IMR-90 (cell line): ENCODE measurements around the gene ACCSL. TPM values are rescaled to one million over a fixed set of nuclear protein-coding genes. Genes with fewer than 3 reads are reported as not detected.

Source experiments
- ATAC-seq: fragments of 200-7000 bp; cut with Tn5 transposase; 2 replicates; pipeline ENCODE4 v1.9.1; 2020; ENCODE audit warnings: low read depth, mild to moderate bottlenecking, moderate library complexity
- BruUV-seq: library from RNA; stranded (reverse); fragments of 400-500 nt; replicated peaks from 2 replicates; lab custom pipeline; 2021; lab: Mats Ljungman, UMichigan
- CTCF ChIA-PET: fragments of 300-600 bp; formaldehyde crosslinking; extraction: SDS; loops from one replicate; lab custom pipeline; 2021; ENCODE audit warnings: antibody characterized with exemption; lab: Yijun Ruan, JAX
- POLR2A ChIA-PET: fragments of 300-600 bp; sonication (Branson Sonifier 250); formaldehyde crosslinking; loops from one replicate; lab custom pipeline; 2022; ENCODE audit warnings: antibody characterized with exemption; ENCODE audit not compliant: unreplicated experiment; lab: Charles Lee
- DNase-seq: peaks from one replicate; pipeline ENCODE4 v3.0.0; 2013
- H2AFZ ChIP-seq: replicated peaks from 2 replicates; pipeline ENCODE3; 2013; ENCODE audit warnings: low read length, mild to moderate bottlenecking; ENCODE audit not compliant: poor library complexity
- H2AK5ac ChIP-seq: 2 replicates; pipeline ENCODE4 v1.6.1; 2013; ENCODE audit warnings: low read depth, low read length, inconsistent platforms
- H2AK9ac ChIP-seq: replicated peaks from 2 replicates; pipeline ENCODE3; 2013; ENCODE audit warnings: mild to moderate bottlenecking, low read depth, low read length, moderate library complexity; ENCODE audit not compliant: poor library complexity
- H2BK120ac ChIP-seq: 2 replicates; pipeline ENCODE4 v1.6.1; 2013; ENCODE audit warnings: low read depth, low read length, inconsistent platforms
- H2BK15ac ChIP-seq: 3 replicates; pipeline ENCODE4 v1.6.1; 2013; ENCODE audit warnings: low read depth, low read length, inconsistent platforms
- H2BK20ac ChIP-seq: 2 replicates; pipeline ENCODE4 v1.6.1; 2013; ENCODE audit warnings: low read depth, mild to moderate bottlenecking, inconsistent platforms, low read length, moderate library complexity
- H2BK5ac ChIP-seq: 2 replicates; pipeline ENCODE4 v1.6.1; 2013; ENCODE audit warnings: mild to moderate bottlenecking, low read depth, low read length, inconsistent platforms; ENCODE audit not compliant: poor library complexity, severe bottlenecking
- H3K14ac ChIP-seq: replicated peaks from 2 replicates; pipeline ENCODE4 v1.6.1; 2013; ENCODE audit warnings: low read depth, low read length, inconsistent platforms
- H3K18ac ChIP-seq: 2 replicates; pipeline ENCODE4 v1.6.1; 2013; ENCODE audit warnings: low read depth, low read length, control low read depth
- H3K23ac ChIP-seq: 2 replicates; pipeline ENCODE4 v1.6.1; 2013; ENCODE audit warnings: low read depth, low read length, inconsistent platforms
- H3K27ac ChIP-seq: 2 replicates; pipeline ENCODE4 v1.5.1; 2013; ENCODE audit warnings: mild to moderate bottlenecking, control low read depth, low read length; ENCODE audit not compliant: insufficient read depth
- H3K27me3 ChIP-seq: 2 replicates; pipeline ENCODE4 v1.6.1; 2013; ENCODE audit warnings: low read length; ENCODE audit not compliant: control insufficient read depth, insufficient read depth
- H3K36me3 ChIP-seq: 2 replicates; pipeline ENCODE4 v1.6.1; 2013; ENCODE audit warnings: low read length, mixed read lengths; ENCODE audit not compliant: control insufficient read depth, insufficient read depth
- H3K4ac ChIP-seq: 2 replicates; pipeline ENCODE4 v1.6.1; 2013; ENCODE audit warnings: low read depth, low read length, inconsistent platforms
- H3K4me1 ChIP-seq: 2 replicates; pipeline ENCODE4 v1.6.1; 2013; ENCODE audit warnings: low read length, mixed read lengths; ENCODE audit not compliant: control insufficient read depth, insufficient read depth
- H3K4me2 ChIP-seq: 2 replicates; pipeline ENCODE4 v1.6.1; 2013; ENCODE audit warnings: low read depth, mild to moderate bottlenecking, control low read depth, low read length, moderate library complexity
- H3K4me3 ChIP-seq: 2 replicates; pipeline ENCODE4 v1.5.1; 2013; ENCODE audit warnings: low read depth, mild to moderate bottlenecking, control low read depth, low read length, moderate library complexity; ENCODE audit not compliant: insufficient read depth
- H3K56ac ChIP-seq: 2 replicates; pipeline ENCODE4 v1.6.1; 2013; ENCODE audit warnings: low read length, inconsistent platforms; ENCODE audit not compliant: insufficient read depth; ENCODE audit errors: extremely low read depth
- H3K79me1 ChIP-seq, 2 experiments: 2 replicates each; pipeline ENCODE4 v1.6.1; 2013; ENCODE audit warnings: low read length in 2 of 2, inconsistent platforms in 1 of 2, low read depth in 1 of 2
- H3K9ac ChIP-seq: 2 replicates; pipeline ENCODE4 v1.6.1; 2013; ENCODE audit warnings: low read depth, low read length, control low read depth
- H3K9me1 ChIP-seq: 2 replicates; pipeline ENCODE4 v1.6.1; 2013; ENCODE audit warnings: low read length, inconsistent platforms; ENCODE audit not compliant: insufficient read depth
- H3K9me3 ChIP-seq: 2 replicates; pipeline ENCODE4 v1.6.1; 2013; ENCODE audit warnings: low read length; ENCODE audit not compliant: control insufficient read depth, insufficient read depth
- H4K20me1 ChIP-seq: 2 replicates; pipeline ENCODE4 v1.6.1; 2013; ENCODE audit warnings: low read length, inconsistent platforms; ENCODE audit not compliant: insufficient read depth
- H4K5ac ChIP-seq: 2 replicates; pipeline ENCODE4 v1.6.1; 2013; ENCODE audit warnings: mild to moderate bottlenecking, low read depth, low read length, control low read depth
- H4K8ac ChIP-seq, 2 experiments: 2 replicates each; pipeline ENCODE4 v1.6.1; 2013; ENCODE audit warnings: low read depth in 2 of 2, low read length in 2 of 2, control low read depth in 1 of 2, inconsistent platforms in 1 of 2
- H4K91ac ChIP-seq: 2 replicates; pipeline ENCODE4 v1.6.1; 2013; ENCODE audit warnings: low read depth, low read length, inconsistent platforms; ENCODE audit not compliant: insufficient read depth
- BHLHE40 ChIP-seq: fragments of 150-350 bp; IDR thresholded peaks from 2 replicates; pipeline ENCODE4 v1.6.1; 2016; ENCODE audit warnings: mild to moderate bottlenecking, low read depth, low read length
- CEBPB ChIP-seq: IDR thresholded peaks from 2 replicates; pipeline ENCODE4 v1.6.1; 2012; ENCODE audit warnings: low read depth, low read length, improper control_type of control experiment
- CHD1 ChIP-seq: IDR thresholded peaks from 2 replicates; pipeline ENCODE4 v1.6.1; 2012; ENCODE audit warnings: low read depth, low read length, improper control_type of control experiment
- CTCF ChIP-seq: conservative IDR thresholded peaks from 2 replicates; pipeline ENCODE4 v1.5.1; 2012; ENCODE audit warnings: mild to moderate bottlenecking, low read depth, low read length, improper control_type of control experiment
- FOS ChIP-seq: fragments of 150-350 bp; IDR thresholded peaks from 2 replicates; pipeline ENCODE4 v1.6.1; 2016; ENCODE audit warnings: low read depth, low read length
- MAFK ChIP-seq: IDR thresholded peaks from 2 replicates; pipeline ENCODE4 v1.6.1; 2012; ENCODE audit warnings: low read depth, low read length, improper control_type of control experiment
- MXI1 ChIP-seq: IDR thresholded peaks from 2 replicates; pipeline ENCODE4 v1.6.1; 2012; ENCODE audit warnings: low read depth, mild to moderate bottlenecking, low read length, moderate library complexity, borderline replicate concordance
- NFE2L2 ChIP-seq: fragments of 150-350 bp; IDR thresholded peaks from 2 replicates; pipeline ENCODE4 v1.6.1; 2016; ENCODE audit warnings: low read depth, mild to moderate bottlenecking, low read length
- POLR2A ChIP-seq: IDR thresholded peaks from 2 replicates; pipeline ENCODE4 v1.6.1; 2012; ENCODE audit warnings: mild to moderate bottlenecking, low read depth, low read length
- RAD21 ChIP-seq: IDR thresholded peaks from 2 replicates; pipeline ENCODE4 v1.6.1; 2012; ENCODE audit warnings: low read length, improper control_type of control experiment
- RCOR1 ChIP-seq: IDR thresholded peaks from 2 replicates; pipeline ENCODE4 v1.6.1; 2012; ENCODE audit warnings: mild to moderate bottlenecking, low read length, improper control_type of control experiment; ENCODE audit not compliant: insufficient replicate concordance
- RFX5 ChIP-seq: IDR thresholded peaks from 2 replicates; pipeline ENCODE4 v1.8.0; 2012; ENCODE audit warnings: low read depth, mild to moderate bottlenecking, low read length, moderate library complexity
- SMC3 ChIP-seq: fragments of 150-350 bp; IDR thresholded peaks from 2 replicates; pipeline ENCODE4 v1.6.1; 2016; ENCODE audit warnings: low read depth, mild to moderate bottlenecking, antibody characterized with exemption, low read length, moderate library complexity
- USF2 ChIP-seq: fragments of 150-350 bp; IDR thresholded peaks from 2 replicates; pipeline ENCODE4 v1.6.1; 2017; ENCODE audit warnings: mild to moderate bottlenecking, antibody characterized with exemption, low read length, low read depth
- WGBS, 2 experiments: methylation state at CpG; one replicate each; pipeline versions ENCODE4 v1.1.5 to v1.1.7; 2013; ENCODE audit warnings: missing lambda C conversion rate in 2 of 2; ENCODE audit not compliant: insufficient read length in 1 of 2; ENCODE audit errors: extremely low coverage in 2 of 2; 5-methylcytosine and 5-hydroxymethylcytosine counted together
- dilution Hi-C: fragments of 300-500 bp; cut with HindIII; formaldehyde crosslinking; loops from one replicate; pipeline ENCODE4 v1.14.3; 2018; ENCODE audit warnings: low sequenced_read_pairs; ENCODE audit not compliant: unreplicated experiment
- in situ Hi-C: fragments of 300-500 bp; cut with MboI; formaldehyde crosslinking; loops from 3 replicates; pipeline ENCODE4 v1.14.3; 2019; ENCODE audit warnings: low sequenced_read_pairs, inconsistent platforms, mixed read lengths
- intact Hi-C: fragments of 100-400 bp; cut with micrococcal nuclease; formaldehyde crosslinking; loops from 2 replicates; pipeline ENCODE4 v1.10.0; 2022
- polyA plus RNA-seq, 3 experiments: library from polyadenylated mRNA; depleted of rRNA; stranded (reverse); fragments of >200 nt; gene quantifications; 2 replicates each; pipeline ENCODE4 v1.2.3, GENCODE V29; 2012; ENCODE audit warnings: low replicate concordance in 1 of 3
- total RNA-seq: library from RNA; depleted of rRNA; stranded (reverse); fragments of >200 nt; gene quantifications from 2 replicates; pipeline ENCODE4 v1.2.3, GENCODE V29; 2012
- TF ChIP-seq, protein P1 (sequence below): fragments of 150-350 bp; IDR thresholded peaks from 2 replicates; pipeline ENCODE4 v1.6.1; 2016; ENCODE audit warnings: low read depth, mild to moderate bottlenecking, low read length, moderate library complexity, borderline replicate concordance

ACCSL gene
- total and polyA plus RNA-seq, 2 of the 4 experiments (the other 2 are of a cell fraction) = not detected

- intact Hi-C loops = no loop called here
- Histone ChIP-seq H3K18ac (no peak overlapping the region), H3K27ac (no peak overlapping the region), H3K4me2 (no peak overlapping the region), H2BK20ac (no peak overlapping the region), H2AFZ (no peak overlapping the region), H4K8ac (no peak overlapping the region), H3K4me3 (no peak overlapping the region), H3K9me3 (no peaks in the 10 kb centered on the region; the same call in 1 of the 2 replicates), H3K27me3 (peaks cover 6% of the 10 kb centered on the region; the same call in 1 of the 2 replicates), H3K14ac (no peak overlapping the region), H3K79me1 (no peaks in the 10 kb centered on the region), H4K20me1 (no peaks in the 10 kb centered on the region), H2BK5ac (no peak overlapping the region), H2BK15ac (no peak overlapping the region), H3K4ac (no peak overlapping the region), H4K91ac (no peak overlapping the region), H2AK5ac (no peak overlapping the region), H4K5ac (no peak overlapping the region), H3K36me3 (no peaks in the 10 kb centered on the region), H3K9ac (no peak overlapping the region), H3K23ac (no peak overlapping the region), H3K4me1 (no peaks in the 10 kb centered on the region), H3K9me1 (no peaks in the 10 kb centered on the region), H3K56ac (no peak overlapping the region), H2AK9ac (no peak overlapping the region), H2BK120ac (no peak overlapping the region)
- no TSS peak for BruUV-seq
- no peak for TF ChIP-seq SMC3
- no peak for TF ChIP-seq MXI1
- no peak for TF ChIP-seq USF2
- no peak for TF ChIP-seq RFX5
- TF ChIP-seq MAFK = no peak
- no peak for TF ChIP-seq POLR2A
- no peak for TF ChIP-seq CHD1
- no peak for TF ChIP-seq BHLHE40
- no peak for TF ChIP-seq RAD21
- no peak for TF ChIP-seq NFE2L2
- no peak for TF ChIP-seq FOS
- no peak for TF ChIP-seq CTCF
- TF ChIP-seq RCOR1 = no peak
- TF ChIP-seq, protein P1, sequence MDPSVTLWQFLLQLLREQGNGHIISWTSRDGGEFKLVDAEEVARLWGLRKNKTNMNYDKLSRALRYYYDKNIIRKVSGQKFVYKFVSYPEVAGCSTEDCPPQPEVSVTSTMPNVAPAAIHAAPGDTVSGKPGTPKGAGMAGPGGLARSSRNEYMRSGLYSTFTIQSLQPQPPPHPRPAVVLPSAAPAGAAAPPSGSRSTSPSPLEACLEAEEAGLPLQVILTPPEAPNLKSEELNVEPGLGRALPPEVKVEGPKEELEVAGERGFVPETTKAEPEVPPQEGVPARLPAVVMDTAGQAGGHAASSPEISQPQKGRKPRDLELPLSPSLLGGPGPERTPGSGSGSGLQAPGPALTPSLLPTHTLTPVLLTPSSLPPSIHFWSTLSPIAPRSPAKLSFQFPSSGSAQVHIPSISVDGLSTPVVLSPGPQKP = no peak
- no peak for TF ChIP-seq CEBPB
- CTCF ChIA-PET = no interaction called here
- dilution Hi-C loops = loop anchor here (25.0 kb wide), 1 partner anchor 113 kb away; no protein-coding TSS in a partner anchor
- ATAC-seq (no peak), DNase-seq (no peak)
- WGBS, 2 experiments = no CpG with 5 or more reads among the region's 1 CpG
- POLR2A ChIA-PET = no interaction called here
- in situ Hi-C loops = no loop called here
These were observed 22.8 kb upstream of the ACCSL start for GRCh38 chr11:44024977-44025376.
